Activated CD8-positive, alpha-beta memory T cell treated with anti-CD3 and anti-CD28 coated beads, Interleukin-2, amount 50 U/mL, for 1 hour (primary cell): ENCODE measurements around the gene THOC2.
"Not testable (repeated sequence)": the region's sequence is repeated elsewhere in the genome, so short reads cannot be mapped to it uniquely, and the experiment has no call there.

Source experiments
- DNase-seq: peaks from one replicate; pipeline ENCODE4 v3.0.0-alpha.2; 2020; ENCODE audit errors: extremely low read depth

THOC2 gene, protein sequence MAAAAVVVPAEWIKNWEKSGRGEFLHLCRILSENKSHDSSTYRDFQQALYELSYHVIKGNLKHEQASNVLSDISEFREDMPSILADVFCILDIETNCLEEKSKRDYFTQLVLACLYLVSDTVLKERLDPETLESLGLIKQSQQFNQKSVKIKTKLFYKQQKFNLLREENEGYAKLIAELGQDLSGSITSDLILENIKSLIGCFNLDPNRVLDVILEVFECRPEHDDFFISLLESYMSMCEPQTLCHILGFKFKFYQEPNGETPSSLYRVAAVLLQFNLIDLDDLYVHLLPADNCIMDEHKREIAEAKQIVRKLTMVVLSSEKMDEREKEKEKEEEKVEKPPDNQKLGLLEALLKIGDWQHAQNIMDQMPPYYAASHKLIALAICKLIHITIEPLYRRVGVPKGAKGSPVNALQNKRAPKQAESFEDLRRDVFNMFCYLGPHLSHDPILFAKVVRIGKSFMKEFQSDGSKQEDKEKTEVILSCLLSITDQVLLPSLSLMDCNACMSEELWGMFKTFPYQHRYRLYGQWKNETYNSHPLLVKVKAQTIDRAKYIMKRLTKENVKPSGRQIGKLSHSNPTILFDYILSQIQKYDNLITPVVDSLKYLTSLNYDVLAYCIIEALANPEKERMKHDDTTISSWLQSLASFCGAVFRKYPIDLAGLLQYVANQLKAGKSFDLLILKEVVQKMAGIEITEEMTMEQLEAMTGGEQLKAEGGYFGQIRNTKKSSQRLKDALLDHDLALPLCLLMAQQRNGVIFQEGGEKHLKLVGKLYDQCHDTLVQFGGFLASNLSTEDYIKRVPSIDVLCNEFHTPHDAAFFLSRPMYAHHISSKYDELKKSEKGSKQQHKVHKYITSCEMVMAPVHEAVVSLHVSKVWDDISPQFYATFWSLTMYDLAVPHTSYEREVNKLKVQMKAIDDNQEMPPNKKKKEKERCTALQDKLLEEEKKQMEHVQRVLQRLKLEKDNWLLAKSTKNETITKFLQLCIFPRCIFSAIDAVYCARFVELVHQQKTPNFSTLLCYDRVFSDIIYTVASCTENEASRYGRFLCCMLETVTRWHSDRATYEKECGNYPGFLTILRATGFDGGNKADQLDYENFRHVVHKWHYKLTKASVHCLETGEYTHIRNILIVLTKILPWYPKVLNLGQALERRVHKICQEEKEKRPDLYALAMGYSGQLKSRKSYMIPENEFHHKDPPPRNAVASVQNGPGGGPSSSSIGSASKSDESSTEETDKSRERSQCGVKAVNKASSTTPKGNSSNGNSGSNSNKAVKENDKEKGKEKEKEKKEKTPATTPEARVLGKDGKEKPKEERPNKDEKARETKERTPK (N-terminal part only)

DNA sequence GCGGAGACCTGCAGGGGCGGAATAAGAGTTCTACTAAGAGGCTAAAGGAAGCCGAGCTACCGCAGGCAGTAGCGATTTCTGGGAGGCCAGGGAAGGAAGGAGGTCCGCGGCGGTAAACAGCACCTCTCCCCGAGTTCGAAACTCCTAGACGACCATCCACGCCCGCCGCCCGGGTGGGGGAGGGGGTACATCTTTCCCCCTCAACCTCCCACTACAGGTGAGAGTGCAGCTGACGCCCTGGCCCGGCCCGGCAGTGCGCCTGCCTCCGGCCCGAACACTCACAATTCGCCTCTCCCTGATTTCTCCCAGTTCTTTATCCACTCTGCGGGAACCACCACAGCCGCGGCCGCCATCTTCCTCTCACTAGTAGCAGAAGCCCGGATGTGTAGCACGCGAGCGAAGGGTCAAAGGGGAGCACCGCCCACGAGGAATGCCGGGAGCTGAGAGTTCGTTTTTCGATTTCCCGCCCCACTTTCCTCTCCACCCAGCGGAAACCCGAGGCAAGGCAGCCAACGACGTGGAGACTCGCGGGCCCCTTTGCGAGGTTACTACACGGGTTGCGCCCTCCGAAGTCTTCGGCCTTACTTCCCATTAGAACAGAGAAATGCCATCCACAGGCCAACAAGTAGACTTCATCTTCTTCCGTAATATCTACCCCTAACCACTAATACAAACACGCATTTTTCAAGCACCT, at the start of gene THOC2:
Gene THOC2, minus strand, starts transcription at position 383 of the 694 bp plus-strand sequence. Its CDS starts 30 bp downstream, at position 353.
- DNase-seq = peak; percentile 50

GRCh38 chrX:123781786-123782185, 48.9 kb upstream of the THOC2 start:
- not testable (repeated sequence) for DNase-seq

DNA sequence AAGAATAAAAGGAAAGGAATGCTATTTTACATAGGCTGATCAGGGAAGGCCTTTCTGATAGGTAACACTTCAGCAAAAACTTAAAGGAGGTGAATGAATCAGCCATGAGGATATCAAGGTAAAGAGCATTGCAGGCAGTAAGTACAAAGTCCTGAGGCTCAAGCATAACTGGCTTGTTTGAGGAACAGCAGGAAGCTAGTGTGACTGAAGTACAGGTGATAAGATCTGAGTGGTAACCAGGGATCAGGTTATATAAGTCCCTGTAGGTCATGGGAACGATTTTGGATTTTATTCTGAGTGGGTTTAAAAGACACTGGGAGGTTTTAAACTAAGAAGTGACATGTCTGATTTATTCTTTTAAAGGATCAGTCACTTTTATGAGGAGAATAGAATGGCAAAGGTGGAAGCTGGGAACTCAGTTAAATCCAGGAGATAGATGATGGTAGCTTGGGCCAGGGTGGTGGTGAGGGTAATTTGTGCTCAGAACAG, 47.1 kb upstream of the THOC2 start:
- no peak for DNase-seq

GRCh38 chrX:123773258-123773988, 40.6 kb upstream of the THOC2 start:
- DNase-seq = no peak

DNA sequence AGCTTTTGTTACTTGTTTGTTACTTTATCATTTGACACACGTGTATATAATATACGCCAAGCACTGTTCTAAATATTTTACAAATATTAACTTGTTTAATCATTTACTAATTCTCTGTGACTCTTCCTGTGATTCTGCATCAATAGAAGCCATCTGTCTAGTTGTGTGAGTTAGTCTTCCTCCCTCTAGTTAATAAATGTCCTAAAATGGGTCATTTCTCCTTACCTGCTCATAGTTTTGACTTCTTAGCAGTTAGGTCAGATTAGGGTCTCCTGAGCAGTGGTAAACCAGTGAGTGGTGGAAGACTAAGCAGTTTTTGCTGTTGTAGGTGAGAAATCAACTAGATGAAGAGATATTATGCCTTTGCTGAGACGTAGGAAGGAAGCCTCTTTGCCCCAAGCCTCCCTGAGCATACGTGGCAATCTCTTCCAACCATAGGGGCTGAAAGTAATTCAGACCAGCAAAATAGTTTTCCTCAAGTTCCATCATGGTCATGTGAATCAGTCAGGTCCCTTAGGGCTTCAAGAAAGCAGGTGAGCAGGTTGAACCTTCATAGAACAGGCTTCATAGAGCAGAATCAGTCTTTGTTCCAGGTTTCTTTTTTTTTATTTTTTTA, 38.7 kb upstream of the THOC2 start:
- DNase-seq = no peak

GRCh38 chrX:123764967-123765871, 32.4 kb upstream of the THOC2 start:
- DNase-seq = no peak

- DNase-seq = not testable (repeated sequence)
Observed at GRCh38 chrX:123759849-123760248, 27.0 kb upstream of the THOC2 start.

- DNase-seq = not testable (repeated sequence)
Observed at GRCh38 chrX:123757794-123758193, 24.9 kb upstream of the THOC2 start.

DNA sequence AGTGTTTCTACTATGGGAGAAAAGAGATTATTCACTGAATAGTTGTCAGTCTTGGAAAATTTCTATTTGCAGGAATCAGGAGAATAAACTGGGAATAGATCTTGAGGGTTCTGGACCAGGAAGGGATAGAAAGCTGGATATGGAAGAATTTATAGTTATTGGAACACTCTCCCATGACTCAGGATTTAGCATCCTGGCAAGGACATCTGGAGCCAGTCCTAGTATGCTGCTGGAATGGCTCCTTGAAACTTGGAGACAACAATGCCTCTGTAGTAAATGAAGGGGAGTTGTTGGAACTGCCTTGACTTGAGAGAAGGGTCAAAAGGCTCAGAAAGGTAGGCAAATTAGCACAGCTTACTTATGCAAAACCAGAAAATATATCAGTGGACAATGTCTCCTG, 23.5 kb upstream of the THOC2 start:
- no peak for DNase-seq

DNA sequence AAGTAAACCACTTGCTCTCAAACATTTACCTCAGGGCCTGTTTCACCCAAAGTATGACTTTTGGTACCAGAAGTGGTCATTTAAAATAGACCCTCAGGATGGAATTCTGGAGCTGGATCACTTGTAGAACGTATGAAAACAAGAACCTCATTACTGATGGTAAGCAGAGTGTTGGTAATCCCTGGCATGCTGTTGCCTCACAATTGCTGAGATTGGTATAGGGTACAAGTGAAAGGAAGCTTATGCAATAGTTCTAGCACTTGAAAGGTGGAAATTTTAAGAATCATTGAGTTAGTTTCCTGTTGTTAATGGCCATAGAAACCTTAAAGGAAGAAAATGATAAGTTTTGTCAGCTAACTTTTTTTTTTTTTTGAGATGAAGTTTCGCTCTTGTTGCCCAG, 22.3 kb upstream of the THOC2 start:
- DNase-seq = no peak

GRCh38 chrX:123753656-123754350, 21.0 kb upstream of the THOC2 start:
- DNase-seq = no peak

GRCh38 chrX:123749643-123750042, 16.8 kb upstream of the THOC2 start:
- no peak for DNase-seq

DNA sequence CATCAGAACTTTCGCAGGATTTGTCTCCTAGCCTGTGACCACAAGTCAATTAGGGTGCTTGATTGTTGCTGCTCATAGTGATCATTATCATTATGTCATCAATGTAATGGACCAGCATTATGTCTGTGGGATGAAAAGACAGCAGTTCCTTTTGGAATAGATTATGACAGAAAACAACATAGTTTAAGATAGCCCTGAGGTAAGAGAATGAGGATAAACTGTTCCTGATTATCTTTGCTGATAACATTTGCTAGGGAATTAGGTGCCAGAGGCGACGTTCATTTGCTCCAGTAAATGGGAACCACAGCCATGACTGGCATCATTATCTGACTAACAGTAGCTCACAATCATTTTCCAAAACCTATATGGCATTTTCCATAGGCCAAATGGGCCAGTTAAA, 12.7 kb upstream of the THOC2 start:
- no peak for DNase-seq

GRCh38 chrX:123743312-123743711, 10.5 kb upstream of the THOC2 start:
- DNase-seq = no peak

GRCh38 chrX:123742440-123742839, 9.6 kb upstream of the THOC2 start:
- DNase-seq = no peak

DNA sequence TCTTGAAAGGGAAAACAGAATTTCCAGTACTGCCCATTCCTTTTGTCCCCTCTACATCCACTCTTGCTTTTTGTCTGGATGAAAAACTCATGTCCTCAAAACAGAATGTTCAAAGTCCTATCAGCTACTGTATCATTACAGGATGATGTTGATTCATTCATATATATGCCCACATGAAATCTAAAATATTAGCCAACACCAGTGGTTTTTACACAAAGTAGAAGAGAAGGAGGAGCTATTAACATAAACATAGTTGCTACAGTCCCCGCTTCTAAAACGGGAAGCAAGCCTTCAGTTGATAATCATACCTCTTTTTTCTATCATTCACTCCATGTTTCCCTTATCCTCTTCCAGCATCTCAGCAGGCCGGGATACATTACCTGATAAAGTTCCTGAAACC, 7.7 kb upstream of the THOC2 start:
- no peak for DNase-seq

- DNase-seq = no peak
Observed at GRCh38 chrX:123740006-123740405, 7.2 kb upstream of the THOC2 start.

DNA sequence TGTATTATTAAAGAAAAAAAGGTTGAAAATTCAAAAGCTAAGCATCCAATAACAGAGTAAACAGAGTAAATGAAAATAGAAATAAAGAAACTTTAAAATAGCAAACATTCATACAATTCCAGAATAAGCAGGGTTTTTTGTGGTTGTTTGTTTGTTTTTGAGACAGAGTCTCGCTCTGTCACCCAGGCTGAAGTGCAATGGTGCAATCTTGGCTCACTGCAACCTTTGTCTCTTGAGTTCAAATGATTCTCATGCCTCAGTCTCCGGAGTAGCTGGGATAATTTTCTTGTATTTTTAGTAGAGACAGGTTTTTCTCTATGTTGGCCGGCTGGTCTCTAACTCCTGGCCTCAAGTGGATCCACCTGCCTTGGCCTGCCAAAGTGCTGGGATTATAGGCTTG, 6.6 kb upstream of the THOC2 start:
- DNase-seq = no peak
